Measurements from ENCODE around the gene SHROOM1. TPM values are rescaled to one million over a fixed set of nuclear protein-coding genes. Genes with fewer than 3 reads are reported as not detected.

SHROOM1 gene
- total RNA-seq, 1 experiment from 2014 or later = 13.5 TPM

GRCh38 chr5:132839426-132840301 lies 9.2 kb upstream of the SHROOM1 start:
- POLR2A ChIA-PET = no interaction called here
- Histone ChIP-seq H3K27ac (ENCODE audit: low read length) (no peak overlapping the region), H3K36me3 (ENCODE audit: control insufficient read depth, insufficient read depth, low read length) (no peaks in the 10 kb centered on the region), H3K9me3 (ENCODE audit: control insufficient read depth, insufficient read depth, low read depth, low read length) (no peaks in the 10 kb centered on the region), H3K27me3 (ENCODE audit: control insufficient read depth, insufficient read depth, low read length) (no peaks in the 10 kb centered on the region), H3K4me3 (ENCODE audit: low read depth in 2 of 2, low read length in 2 of 2) (no peak overlapping the region), H3K4me1 (ENCODE audit: control insufficient read depth, insufficient read depth, low read length) (no peaks in the 10 kb centered on the region)
- BruUV-seq (replicated peaks) = no TSS peak
- CTCF ChIA-PET = interaction anchor here (0.5 kb wide), 1 partner anchor 27 kb away, joined by 3 read pairs; the partner anchor contains the start of gene UQCRQ
- TF ChIP-seq CTCF (IDR thresholded peaks at IDR 0.05) = no peak
- TF ChIP-seq SIN3A (IDR thresholded peaks at IDR 0.05; ENCODE audit: borderline replicate concordance, insufficient read depth, low read depth, low read length) = no peak
- TF ChIP-seq POLR2AphosphoS5 (IDR thresholded peaks at IDR 0.05; ENCODE audit: low read depth, low read length) = no peak
- no peak for TF ChIP-seq REST (IDR thresholded peaks at IDR 0.05; ENCODE audit: insufficient read depth in 1 of 2, low read depth in 2 of 2, low read length in 1 of 2)
- no peak for TF ChIP-seq TCF7L2 (IDR thresholded peaks at IDR 0.05; ENCODE audit: low read depth, low read length)
- intact Hi-C loops (cut with micrococcal nuclease; ENCODE audit: unreplicated experiment) = no loop called here
- DNase-seq (ENCODE audit: low read depth, low spot score) = no peak
- in situ Hi-C loops (cut with HindIII; ENCODE audit: low pct_unique_long_range_greater_than_20kb, low sequenced_read_pairs) = no loop called here
- ATAC-seq = no peak

- H3K36me3 ChIP-seq (ENCODE audit: control insufficient read depth, insufficient read depth, low read length) = no peaks in the 10 kb centered on the region
- no peaks in the 10 kb centered on the region for H3K9me3 ChIP-seq (ENCODE audit: control insufficient read depth, insufficient read depth, low read depth, low read length)
- H3K27me3 ChIP-seq (ENCODE audit: control insufficient read depth, insufficient read depth, low read length) = no peaks in the 10 kb centered on the region
- in situ Hi-C loops (cut with HindIII; ENCODE audit: low pct_unique_long_range_greater_than_20kb, low sequenced_read_pairs) = no loop called here
- CTCF ChIA-PET = no interaction called here
- POLR2A ChIA-PET = interaction anchor here (0.7 kb wide), 1 partner anchor 9 kb away, joined by 3 read pairs; no protein-coding TSS in a partner anchor
- DNase-seq (ENCODE audit: low read depth, low spot score) = no peak
- intact Hi-C loops (cut with micrococcal nuclease; ENCODE audit: unreplicated experiment) = no loop called here
- BruUV-seq (replicated peaks) = no TSS peak
- no peaks in the 10 kb centered on the region for H3K4me1 ChIP-seq (ENCODE audit: control insufficient read depth, insufficient read depth, low read length)
- no peak for ATAC-seq
- no peak overlapping the region for H3K4me3 ChIP-seq (ENCODE audit: low read depth in 2 of 2, low read length in 2 of 2)
- TF ChIP-seq SIN3A (IDR thresholded peaks at IDR 0.05; ENCODE audit: borderline replicate concordance, insufficient read depth, low read depth, low read length) (no peak), TCF7L2 (IDR thresholded peaks at IDR 0.05; ENCODE audit: low read depth, low read length) (no peak), CTCF (IDR thresholded peaks at IDR 0.05) (no peak), REST (IDR thresholded peaks at IDR 0.05; ENCODE audit: insufficient read depth in 1 of 2, low read depth in 2 of 2, low read length in 1 of 2) (no peak)
- no peak overlapping the region for H3K27ac ChIP-seq (ENCODE audit: low read length)
These were observed 8.3 kb upstream of the SHROOM1 start for GRCh38 chr5:132838516-132839282.
